CD4-positive, alpha-beta T cell (primary cell): Measurements from ENCODE around the gene IL5. TPM values are rescaled to one million over a fixed set of nuclear protein-coding genes. Genes with fewer than 3 reads are reported as not detected.

ENCODE experiments used
- ATAC-seq: fragments of 200-7000 bp; cut with Tn5 transposase; one replicate; pipeline ENCODE4 v1.10.0; 2022; ENCODE audit warnings: mild to moderate bottlenecking; ENCODE audit not compliant: poor library complexity
- CTCF ChIA-PET: fragments of 350-600 bp; sonication (Branson Sonifier 250); formaldehyde crosslinking; loops from one replicate; lab custom pipeline; 2021; ENCODE audit warnings: antibody characterized with exemption, inconsistent platforms; lab: Charles Lee
- POLR2A ChIA-PET: fragments of 350-600 bp; sonication (Branson Sonifier 250); formaldehyde crosslinking; loops from one replicate; lab custom pipeline; 2021; ENCODE audit warnings: antibody characterized with exemption, inconsistent platforms; lab: Charles Lee
- DNase-seq, 14 experiments: peaks; one replicate each; pipeline ENCODE4 v3.0.0-alpha.2; 2013 to 2020; ENCODE audit warnings: mixed read lengths in 2 of 14
- H3K27ac ChIP-seq, 2 donors: one replicate each; pipeline versions ENCODE4 v1.5.1 to v1.7.0; 2013; ENCODE audit warnings: low read length in 2 of 2, low read depth in 1 of 2, mild to moderate bottlenecking in 1 of 2
- H3K27me3 ChIP-seq, 2 experiments: 1 replicate in 1 of 2; 2 replicates in 1 of 2; pipeline versions ENCODE4 v1.6.1 to v1.7.0; 2013; ENCODE audit warnings: low read length in 2 of 2, control low read depth in 1 of 2, mild to moderate bottlenecking in 1 of 2, moderate library complexity in 1 of 2; ENCODE audit not compliant: insufficient read depth in 2 of 2, control insufficient read depth in 1 of 2
- H3K36me3 ChIP-seq: one replicate; pipeline ENCODE4 v1.6.1; 2013; ENCODE audit warnings: low read length, control low read depth; ENCODE audit not compliant: insufficient read depth
- H3K4me1 ChIP-seq: one replicate; pipeline ENCODE4 v1.6.1; 2013; ENCODE audit warnings: low read length, control low read depth; ENCODE audit not compliant: insufficient read depth
- H3K4me3 ChIP-seq: one replicate; pipeline ENCODE4 v1.5.1; 2013; ENCODE audit warnings: mild to moderate bottlenecking, low read length, moderate library complexity
- H3K9me3 ChIP-seq, 2 experiments: 1 replicate in 1 of 2; 2 replicates in 1 of 2; pipeline versions ENCODE4 v1.6.1 to v1.7.0; 2013; ENCODE audit warnings: low read length in 2 of 2, mild to moderate bottlenecking in 2 of 2, control low read depth in 1 of 2, moderate library complexity in 1 of 2; ENCODE audit not compliant: control insufficient read depth in 1 of 2, insufficient read depth in 1 of 2
- H3K27ac Mint-ChIP-seq: one replicate; pipeline ENCODE4 v1.8.0; 2020; ENCODE audit warnings: mixed read lengths
- H3K27me3 Mint-ChIP-seq: one replicate; pipeline ENCODE4 v1.8.0; 2021; ENCODE audit warnings: mixed read lengths
- H3K36me3 Mint-ChIP-seq: one replicate; pipeline ENCODE4 v1.8.0; 2021; ENCODE audit warnings: low read depth, mixed read lengths
- H3K4me1 Mint-ChIP-seq: one replicate; pipeline ENCODE4 v1.8.0; 2021; ENCODE audit warnings: low read depth, mixed read lengths
- H3K4me3 Mint-ChIP-seq: one replicate; pipeline ENCODE4 v1.8.0; 2020; ENCODE audit warnings: mild to moderate bottlenecking, mixed read lengths
- H3K9me3 Mint-ChIP-seq: one replicate; pipeline ENCODE4 v1.8.0; 2020; ENCODE audit warnings: mixed read lengths
- CTCF ChIP-seq: fragments of 200-600 bp; IDR thresholded peaks from one replicate; pipeline ENCODE4 v1.8.0; 2022; ENCODE audit warnings: antibody characterized with exemption, mild to moderate bottlenecking
- intact Hi-C, 2 experiments: fragments of 100-400 bp; cut with DNase I in 1 of 2; cut with micrococcal nuclease in 1 of 2; formaldehyde crosslinking; loops; one replicate each; pipeline versions ENCODE4 v1.15.1 to v1.9.0; 2023 to 2025; cut with DNase I, micrococcal nuclease
- total RNA-seq, 174 experiments: library from RNA in 2 of 174; stranded (reverse) in 2 of 174; gene quantifications; one replicate each; pipeline ENCODE4 v1.2.3 and lab custom pipeline; 2021 to 2026

IL5 gene
- total RNA-seq, 2 experiments from 2014 or later, result not detected

GRCh38 chr5:132547269-132547668 lies 3.9 kb upstream of the IL5 start:
- Histone ChIP-seq H3K4me1 (no peaks in the 10 kb centered on the region), H3K4me3 (no peak overlapping the region), H3K27ac (no peak overlapping the region), H3K36me3 (no peaks in the 10 kb centered on the region), H3K27me3 (no peaks in the 10 kb centered on the region), H3K9me3 (no peaks in the 10 kb centered on the region)
- H3K9me3 Mint-ChIP-seq, result no peaks in the 10 kb centered on the region
- ChIA-PET CTCF (no interaction called here), POLR2A (interaction anchor here (1.5 kb wide), 1 partner anchor 9 kb away, joined by 4 read pairs; the partner anchor contains the start of gene RAD50)
- intact Hi-C loops, result no loop called here
- DNase-seq (no peak), ATAC-seq (no peak)
- no peak for TF ChIP-seq CTCF
- no peak overlapping the region for H3K4me3 Mint-ChIP-seq
- H3K27me3 Mint-ChIP-seq, result no peaks in the 10 kb centered on the region
- no peaks in the 10 kb centered on the region for H3K36me3 Mint-ChIP-seq
- H3K27ac Mint-ChIP-seq, result no peak overlapping the region
- no peaks in the 10 kb centered on the region for H3K4me1 Mint-ChIP-seq

GRCh38 chr5:132546108-132546507 lies 2.8 kb upstream of the IL5 start:
- no peak overlapping the region for H3K27ac Mint-ChIP-seq
- Histone ChIP-seq H3K36me3 (no peaks in the 10 kb centered on the region), H3K27ac (no peak overlapping the region), H3K9me3 (no peaks in the 10 kb centered on the region), H3K27me3 (no peaks in the 10 kb centered on the region), H3K4me3 (no peak overlapping the region), H3K4me1 (no peaks in the 10 kb centered on the region)
- no peak overlapping the region for H3K4me3 Mint-ChIP-seq
- intact Hi-C loops, result no loop called here
- H3K4me1 Mint-ChIP-seq, result no peaks in the 10 kb centered on the region
- DNase-seq, result no peak
- CTCF ChIA-PET, result no interaction called here
- no peak for ATAC-seq
- no peaks in the 10 kb centered on the region for H3K27me3 Mint-ChIP-seq
- TF ChIP-seq CTCF, result no peak
- no peaks in the 10 kb centered on the region for H3K9me3 Mint-ChIP-seq
- H3K36me3 Mint-ChIP-seq, result no peaks in the 10 kb centered on the region
- POLR2A ChIA-PET, result interaction anchor here (1.5 kb wide), 1 partner anchor 11 kb away, joined by 4 read pairs; the partner anchor contains the start of gene RAD50

- intact Hi-C loops, result no loop called here
- Histone ChIP-seq H3K27ac (no peak overlapping the region), H3K9me3 (no peaks in the 10 kb centered on the region), H3K36me3 (no peaks in the 10 kb centered on the region), H3K4me1 (no peaks in the 10 kb centered on the region), H3K27me3 (peaks cover 0 to 3% of the 10 kb centered on the region in 2 experiments), H3K4me3 (no peak overlapping the region)
- no peak for TF ChIP-seq CTCF
- no peaks in the 10 kb centered on the region for H3K27me3 Mint-ChIP-seq
- DNase-seq, result no peak
- H3K4me3 Mint-ChIP-seq, result no peak overlapping the region
- no peak overlapping the region for H3K27ac Mint-ChIP-seq
- ATAC-seq, result no peak
- no peaks in the 10 kb centered on the region for H3K4me1 Mint-ChIP-seq
- no peaks in the 10 kb centered on the region for H3K9me3 Mint-ChIP-seq
- POLR2A ChIA-PET, result no interaction called here
- no peaks in the 10 kb centered on the region for H3K36me3 Mint-ChIP-seq
- CTCF ChIA-PET, result no interaction called here
Observed at GRCh38 chr5:132540764-132541163, 2.6 kb downstream of the IL5 start.
